8988T (cell line): ENCODE data around the gene SEMA3B.
"Not testable (repeated sequence)": the region's sequence is repeated elsewhere in the genome, so short reads cannot be mapped to it uniquely, and the experiment has no call there.

Experiments
- DNase-seq: peaks from one replicate; pipeline ENCODE4 v3.0.0; 2011

The SEMA3B gene

DNA sequence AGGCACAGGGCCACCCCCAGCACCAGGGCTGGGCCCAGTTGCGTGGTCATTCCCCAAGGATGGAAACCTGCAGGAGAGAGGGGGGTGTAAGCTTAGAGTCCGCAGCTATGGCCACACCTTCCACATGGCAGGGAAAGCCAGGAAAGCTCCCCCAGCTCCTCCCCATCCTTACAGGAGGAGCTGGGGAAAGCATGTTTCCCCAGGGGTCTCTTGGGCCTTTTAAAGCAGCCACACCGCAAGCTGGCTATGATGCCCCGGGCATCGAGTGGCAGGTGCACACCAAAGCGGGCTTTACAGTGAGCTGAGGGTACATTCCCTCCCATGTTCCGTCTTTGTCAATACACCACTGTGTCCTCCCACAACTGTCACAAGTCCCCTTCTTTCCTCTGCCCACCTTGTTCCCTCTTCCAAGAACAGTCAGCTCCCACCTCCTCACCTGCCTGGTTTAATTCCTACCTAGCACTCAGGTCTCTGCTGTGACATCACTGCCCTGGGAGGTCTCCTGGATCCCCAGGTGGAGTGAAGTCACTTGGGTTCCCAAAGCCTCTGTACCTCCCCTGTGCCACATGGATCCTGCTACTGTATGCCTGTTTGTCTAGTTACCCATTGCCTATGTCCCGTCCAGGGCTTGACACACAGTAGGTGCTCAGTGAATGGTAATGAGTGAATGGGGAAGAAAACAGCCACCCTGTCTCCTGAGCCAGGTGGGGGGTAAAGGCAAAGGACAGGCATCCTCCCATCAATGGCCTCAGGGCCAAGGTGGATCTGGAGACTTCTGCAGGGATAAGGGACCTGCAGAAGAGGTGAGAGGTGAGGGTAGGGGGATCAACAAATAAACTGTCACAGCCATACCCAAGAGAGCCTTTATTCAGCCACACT lies 26.8 kb downstream of the SEMA3B start:
- DNase-seq: no peak

DNA sequence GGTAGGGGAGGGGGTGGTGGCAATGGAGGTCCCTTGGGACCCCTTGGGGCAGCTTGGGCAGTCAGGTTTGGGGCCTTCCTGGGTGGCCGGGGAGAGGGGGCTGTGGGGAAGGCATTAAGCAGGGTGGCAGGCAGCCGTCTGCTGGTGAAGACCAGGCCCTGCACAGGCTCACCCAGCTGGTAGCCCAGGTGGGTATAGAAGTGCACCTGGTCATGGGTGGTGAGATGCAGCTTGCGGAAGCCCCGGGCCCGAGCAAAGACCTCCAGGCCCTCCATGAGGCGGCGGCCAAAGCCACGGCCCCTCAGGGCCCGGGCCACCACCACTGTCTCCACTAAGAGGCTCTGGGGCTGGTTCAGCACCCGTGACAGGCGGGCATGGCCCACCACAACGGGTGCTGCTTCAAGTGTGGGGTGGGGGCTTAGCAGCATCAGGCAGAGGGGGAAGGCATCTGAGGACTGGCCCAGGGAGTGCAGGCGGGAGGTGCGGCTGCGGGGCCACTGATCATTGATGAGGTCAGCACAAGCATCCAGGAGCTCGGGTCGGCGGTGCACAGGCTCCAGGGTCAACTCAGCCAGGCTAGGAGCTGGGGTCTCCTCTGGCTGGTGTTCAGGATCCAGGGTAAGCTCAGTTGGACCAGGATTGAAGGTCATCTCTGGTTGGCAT lies 27.9 kb downstream of the SEMA3B start:
- DNase-seq: no peak

DNA sequence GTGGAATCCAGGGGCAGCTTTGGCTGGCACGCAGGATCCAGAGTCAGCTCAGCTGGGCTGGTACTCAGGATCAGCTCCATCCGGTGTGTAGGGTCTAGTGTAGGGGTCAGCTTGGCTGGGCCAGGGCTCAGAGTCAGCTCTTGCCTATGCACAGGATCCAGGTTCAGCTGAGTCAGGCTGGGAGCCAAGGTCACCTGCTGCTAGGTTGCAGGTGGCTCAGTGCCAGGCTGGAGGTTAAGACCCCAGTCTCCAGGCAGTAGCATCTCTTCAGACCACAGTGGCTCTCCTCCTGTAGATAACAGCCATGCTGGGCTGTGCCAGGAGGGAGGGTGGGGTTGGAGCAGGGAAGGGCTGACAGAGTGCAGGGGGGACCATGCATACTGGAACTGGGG lies 28.4 kb downstream of the SEMA3B start:
- no peak for DNase-seq

DNA sequence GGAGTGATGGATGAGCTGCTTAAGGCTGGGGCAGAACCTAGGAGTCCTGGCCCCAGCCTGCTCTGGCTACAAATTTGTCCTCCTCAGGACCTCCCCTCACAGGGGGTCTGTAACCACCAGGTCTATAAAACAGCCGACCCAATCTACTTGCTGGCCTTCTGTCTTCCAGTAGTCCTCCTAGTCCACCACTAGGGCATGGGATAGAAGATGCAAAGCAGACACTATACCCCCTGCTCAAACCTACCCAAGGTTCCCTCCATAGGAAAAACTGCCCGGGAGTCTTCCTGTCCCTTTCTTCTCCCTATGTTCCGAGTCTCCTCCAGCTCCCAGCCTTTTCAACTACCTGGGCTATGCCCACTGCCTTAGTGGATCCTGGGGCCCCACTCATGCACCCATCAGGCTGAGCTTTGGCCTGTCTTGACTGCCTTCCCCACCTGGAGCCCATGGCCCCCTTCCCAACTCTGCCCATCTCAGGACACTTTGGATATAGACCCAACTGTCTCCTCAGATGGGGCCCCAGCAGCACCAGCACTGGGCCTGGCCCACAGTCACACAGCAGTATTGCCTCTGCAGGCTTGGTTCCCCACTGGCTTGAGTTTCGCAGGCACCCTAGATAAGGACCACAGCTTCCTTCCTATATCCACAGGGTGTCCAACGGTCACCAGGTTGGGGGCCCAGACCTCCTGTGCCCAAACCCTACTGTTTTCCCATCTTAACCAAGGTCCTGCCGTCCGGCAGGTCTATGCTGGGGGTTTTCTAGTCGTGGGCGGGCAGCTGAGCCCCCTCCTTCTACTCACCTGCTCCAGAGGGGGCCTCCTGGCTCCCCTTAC lies 29.2 kb downstream of the SEMA3B start:
- no peak for DNase-seq

DNA sequence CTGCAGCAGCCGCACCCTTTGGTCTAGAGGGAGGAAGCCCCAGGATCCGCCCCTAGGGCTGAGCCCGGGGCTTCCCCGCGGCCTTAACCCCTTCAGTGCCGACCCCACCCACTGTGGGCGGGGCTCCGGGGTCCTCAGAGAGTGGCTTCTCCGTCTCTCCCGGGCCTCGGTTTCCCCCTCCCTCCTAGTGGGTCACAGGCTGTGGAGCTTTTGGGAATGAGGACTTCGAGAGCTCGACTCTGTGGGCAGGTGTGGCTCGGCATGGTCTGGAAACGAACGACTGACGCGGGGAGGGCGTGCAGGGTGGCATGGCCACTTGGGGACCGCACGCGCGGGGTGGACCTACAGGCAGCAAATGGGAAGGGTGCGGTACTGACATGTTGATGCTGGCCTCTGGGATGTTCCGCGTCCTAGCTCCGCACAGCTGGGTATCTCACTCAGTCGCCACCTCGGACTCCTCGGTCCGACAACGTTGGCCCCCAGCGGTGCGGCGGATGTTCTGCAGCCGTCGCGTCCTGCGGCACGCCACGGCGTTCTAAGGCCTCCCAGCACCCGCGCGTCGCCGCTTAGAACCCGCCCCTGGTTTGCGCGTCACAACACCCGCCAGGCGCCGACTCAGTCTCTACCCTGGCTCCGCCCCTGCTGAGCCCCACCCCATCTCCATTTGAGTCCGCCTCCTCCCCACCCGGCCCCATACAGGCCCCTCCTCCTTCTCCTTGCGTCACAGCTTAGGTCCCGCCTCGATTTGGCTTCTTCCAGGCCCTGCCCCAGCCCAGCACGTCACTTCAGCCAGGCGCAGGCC lies 30.1 kb downstream of the SEMA3B start, which contains the start of the genes HYAL3 and NAA80:
TSS of gene HYAL3 (minus strand) at position 570 of the 802 bp plus-strand sequence. CDS start 3,803 bp downstream, outside the sequence.
TSS of gene NAA80 (minus strand) at position 570 of the 802 bp plus-strand sequence. CDS start 1,942 bp downstream, outside the sequence.
- DNase-seq: peak; percentile 99

DNA sequence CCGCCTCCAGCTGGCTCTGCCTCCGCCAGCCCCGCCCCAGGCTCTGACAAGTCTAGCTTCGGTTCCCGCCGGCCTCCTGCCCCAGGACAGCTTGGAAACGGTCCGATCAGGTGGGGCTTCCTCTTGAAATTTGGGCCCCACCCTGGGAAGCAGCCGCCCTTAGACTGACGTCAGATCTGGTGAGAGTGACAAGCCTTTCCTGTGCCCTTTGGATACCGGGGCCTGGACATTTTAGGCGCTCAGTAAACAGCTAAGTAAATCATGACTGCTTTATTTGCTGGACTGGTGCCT lies 30.6 kb downstream of the SEMA3B start:
- DNase-seq: no peak

DNA sequence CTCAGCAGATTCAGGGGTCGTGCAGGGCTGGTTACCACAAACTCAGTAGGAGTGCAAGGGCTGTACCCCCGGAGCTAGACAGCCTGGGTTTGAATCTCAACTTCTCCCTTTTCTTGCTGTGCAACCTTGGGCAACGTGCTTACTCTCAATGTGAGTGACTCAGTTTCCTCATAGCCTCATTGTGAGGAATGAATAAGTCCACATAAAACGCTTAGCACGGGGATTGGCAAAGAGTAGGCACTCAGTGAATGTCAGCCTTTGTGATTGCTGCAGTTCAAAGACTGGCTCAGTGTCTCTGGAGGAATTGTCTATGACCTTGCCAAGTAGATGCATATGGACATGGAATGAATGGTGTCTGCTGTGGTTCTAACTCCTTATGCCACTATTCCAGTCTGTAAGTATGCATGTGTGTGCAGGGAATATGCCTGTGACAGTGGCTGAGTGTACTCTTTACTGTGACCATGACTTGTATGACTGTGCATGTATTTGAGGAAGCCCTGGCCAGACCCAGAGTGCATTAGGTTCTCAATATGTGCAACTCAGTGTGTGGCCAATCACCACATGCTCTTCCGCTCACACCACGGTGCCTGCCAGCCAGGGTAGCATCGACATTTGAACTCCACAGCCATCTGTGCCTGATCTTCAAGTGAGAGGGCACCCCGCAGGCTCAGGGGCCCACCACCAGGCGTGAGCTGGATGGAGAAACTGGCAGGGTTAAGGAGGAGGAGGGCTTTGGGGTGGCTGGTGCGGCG lies 31.2 kb downstream of the SEMA3B start:
- no peak for DNase-seq

DNA sequence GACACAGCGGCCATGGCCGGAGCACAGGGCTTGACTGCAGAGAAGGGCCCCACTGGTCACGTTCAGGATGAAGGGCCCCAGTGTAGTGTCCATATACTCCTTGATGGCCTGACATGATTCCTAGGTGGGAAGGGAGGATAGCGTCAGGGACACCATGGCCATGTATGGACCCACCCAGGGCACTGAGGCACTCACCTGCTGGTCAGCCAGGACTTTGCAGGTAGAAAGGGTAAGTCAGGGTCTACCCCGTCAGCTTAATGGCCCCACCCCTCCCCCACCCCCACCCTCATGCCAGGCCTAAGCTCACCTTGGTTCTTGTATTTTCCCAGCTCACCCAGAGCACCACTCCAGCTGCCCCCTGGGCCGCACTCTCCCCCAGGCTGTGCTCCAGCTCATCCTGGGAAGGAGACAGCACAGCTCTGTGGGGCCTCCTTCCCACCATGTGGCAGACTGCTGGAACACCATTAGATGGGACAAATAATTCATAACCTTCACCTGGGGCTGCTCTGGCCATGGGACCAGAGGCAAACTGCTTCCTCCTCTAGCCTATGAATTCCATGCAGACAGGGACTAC lies 31.8 kb downstream of the SEMA3B start:
- DNase-seq: no peak

DNA sequence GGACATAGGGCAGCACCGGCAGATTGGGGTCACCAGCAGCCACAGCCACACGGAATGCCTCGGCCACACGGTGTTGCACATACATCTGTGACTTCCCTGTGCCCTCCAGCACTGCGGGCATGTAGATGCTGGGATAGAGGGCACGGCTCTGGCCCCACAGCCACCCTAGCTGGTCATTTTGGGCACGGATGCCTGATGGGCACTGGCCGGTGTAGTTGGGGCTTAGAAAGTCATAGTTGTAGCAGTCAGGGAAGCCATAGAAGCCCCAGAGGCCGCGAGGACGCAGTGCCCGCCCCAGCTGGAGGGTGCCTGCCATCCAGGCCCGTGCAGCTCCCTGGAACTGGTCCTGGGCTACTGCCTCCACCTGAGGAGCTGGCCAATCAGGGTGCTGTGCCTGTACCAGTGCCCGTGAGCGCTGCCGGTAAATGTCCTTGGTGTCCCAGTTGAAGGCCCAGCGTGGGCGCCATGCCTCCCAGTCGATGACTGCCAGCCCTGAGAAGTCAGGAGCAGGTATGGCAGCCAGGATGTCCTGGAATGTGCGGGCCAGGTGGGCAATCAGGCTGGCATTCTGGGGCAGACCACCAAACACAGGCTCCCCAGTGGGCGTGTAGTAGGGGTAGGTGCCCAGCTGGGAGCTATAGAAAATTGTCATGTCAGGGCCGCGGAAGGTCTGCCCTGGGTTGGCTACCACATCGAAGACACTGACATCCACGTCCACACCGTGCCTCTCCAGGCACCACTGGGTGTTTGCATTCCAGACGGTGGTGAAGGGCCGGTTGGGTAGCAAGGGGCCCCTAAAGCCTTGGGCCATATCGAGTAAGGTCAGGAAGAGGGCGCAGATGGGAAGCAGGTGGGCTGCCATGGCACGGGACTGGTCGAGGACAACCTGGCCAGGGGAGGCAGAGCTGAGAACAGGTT lies 33.4 kb downstream of the SEMA3B start:
- no peak for DNase-seq

DNA sequence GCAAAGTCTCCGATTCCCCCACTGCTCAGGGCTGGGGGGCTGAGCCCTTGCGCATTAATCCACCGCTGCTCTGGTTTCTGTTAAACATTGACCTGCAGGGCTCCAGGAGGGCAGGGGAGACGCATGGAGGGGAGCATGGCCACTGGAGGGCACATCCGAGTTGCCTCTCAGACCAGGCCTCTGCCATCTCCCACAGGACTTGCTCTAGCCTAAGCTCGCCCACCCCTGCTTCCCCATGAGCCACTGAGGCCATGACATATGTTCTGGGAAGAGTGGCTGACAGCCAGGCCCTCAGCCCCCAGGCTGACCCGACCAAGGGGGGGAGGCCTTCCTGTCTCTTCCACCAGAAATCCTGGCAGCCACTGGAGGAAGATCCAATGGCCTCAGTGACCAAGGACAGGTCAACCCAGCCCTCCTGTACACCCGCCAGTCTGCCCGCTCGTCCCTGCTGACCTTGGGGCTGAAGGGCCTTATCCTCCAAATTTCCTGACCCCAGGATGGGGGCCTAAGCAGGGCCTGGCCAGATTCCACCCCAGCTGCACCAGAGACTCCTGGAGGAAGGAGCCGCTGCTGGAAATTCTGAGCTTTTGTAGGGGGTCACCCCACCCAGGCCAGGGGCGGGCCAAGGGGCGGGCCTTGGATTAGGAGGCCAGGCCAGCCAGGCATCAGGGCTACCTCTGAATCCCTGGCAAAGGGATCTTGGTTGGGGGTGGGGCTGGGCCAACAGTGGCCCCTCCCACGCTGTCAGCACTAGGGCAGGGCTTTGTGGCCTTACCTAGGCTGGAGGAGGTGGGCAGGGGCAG lies 34.3 kb downstream of the SEMA3B start, which contains the start of gene HYAL1:
TSS of gene HYAL1 (minus strand) at position 562 of the 803 bp plus-strand sequence. CDS start 618 bp downstream, outside the sequence.
- no peak for DNase-seq

DNA sequence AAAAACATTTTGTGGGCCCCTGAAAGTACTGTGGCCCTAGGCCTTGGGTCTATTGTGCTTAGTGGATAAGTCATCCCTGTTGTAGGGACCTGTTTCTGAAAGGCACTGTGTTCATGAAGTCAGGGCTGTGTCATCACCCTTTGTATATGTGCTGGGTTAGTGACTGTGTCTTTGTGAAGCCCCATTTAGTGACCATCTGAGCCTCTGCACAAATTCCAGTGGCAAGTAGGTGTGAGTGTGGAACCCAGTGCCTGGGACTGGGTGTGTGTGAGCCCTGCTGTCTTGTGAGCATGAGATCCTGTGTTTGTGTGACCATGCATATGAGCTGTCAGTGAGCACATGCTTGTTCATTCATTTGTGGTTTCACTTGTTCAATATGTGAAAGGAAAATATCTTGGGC lies 35.7 kb downstream of the SEMA3B start:
- DNase-seq: no peak

DNA sequence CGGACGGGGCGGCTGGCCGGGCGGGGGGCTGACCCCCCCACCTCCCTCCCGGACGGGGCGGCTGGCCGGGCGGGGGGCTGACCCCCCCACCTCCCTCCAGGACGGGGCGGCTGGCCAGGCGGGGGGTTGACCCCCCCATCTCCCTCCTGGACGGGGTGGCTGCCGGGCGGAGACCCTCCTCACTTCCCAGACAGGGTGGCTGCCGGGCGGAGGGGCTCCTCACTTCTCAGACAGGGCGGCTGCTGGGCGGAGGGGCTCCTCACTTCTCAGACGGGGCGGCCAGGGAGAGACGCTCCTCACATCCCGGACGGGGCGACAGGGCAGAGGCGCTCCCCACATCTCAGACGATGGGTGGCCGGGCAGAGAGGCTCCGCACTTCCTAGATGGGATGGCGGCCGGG lies 43.1 kb downstream of the SEMA3B start:
- DNase-seq: not testable (repeated sequence)

DNA sequence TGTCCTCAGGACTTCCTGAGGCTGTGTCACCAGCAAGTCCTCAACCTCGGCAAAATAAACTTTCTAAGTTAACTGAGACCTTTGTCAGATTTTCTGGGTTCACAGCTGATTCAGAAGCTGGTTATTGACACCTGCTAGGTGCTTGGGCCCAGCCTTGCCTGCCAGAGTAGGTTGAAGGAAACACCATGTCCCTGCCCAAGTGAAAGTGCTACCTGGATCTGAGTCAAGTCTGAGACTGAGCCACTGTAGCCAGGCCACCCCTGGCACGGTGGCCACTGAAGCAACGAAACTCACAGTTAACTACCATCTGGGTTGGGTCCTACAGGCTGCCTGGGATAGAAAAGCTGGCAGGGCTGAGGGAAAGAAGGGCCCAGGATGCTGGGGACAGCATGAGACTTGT lies 45.4 kb downstream of the SEMA3B start:
- no peak for DNase-seq

DNA sequence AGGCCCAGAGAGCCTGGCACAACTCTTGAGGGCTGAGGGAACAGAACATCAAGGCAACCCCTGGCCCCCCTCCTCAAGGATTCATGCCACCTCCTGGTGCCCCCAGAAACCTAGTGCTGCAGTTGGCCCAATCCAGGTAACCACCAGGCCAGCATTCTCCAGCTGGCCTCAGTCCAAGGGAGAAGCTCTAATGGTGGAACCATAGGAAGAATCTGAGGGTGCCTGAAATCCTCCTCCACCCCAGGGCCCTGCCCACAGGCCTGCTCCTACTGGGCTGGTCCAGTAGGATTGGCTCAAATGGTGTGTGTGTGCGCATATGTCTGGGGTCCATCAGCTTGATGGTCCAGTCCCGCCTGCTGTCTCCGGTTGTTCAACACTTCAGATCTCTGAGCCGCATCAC lies 45.9 kb downstream of the SEMA3B start:
- no peak for DNase-seq

DNA sequence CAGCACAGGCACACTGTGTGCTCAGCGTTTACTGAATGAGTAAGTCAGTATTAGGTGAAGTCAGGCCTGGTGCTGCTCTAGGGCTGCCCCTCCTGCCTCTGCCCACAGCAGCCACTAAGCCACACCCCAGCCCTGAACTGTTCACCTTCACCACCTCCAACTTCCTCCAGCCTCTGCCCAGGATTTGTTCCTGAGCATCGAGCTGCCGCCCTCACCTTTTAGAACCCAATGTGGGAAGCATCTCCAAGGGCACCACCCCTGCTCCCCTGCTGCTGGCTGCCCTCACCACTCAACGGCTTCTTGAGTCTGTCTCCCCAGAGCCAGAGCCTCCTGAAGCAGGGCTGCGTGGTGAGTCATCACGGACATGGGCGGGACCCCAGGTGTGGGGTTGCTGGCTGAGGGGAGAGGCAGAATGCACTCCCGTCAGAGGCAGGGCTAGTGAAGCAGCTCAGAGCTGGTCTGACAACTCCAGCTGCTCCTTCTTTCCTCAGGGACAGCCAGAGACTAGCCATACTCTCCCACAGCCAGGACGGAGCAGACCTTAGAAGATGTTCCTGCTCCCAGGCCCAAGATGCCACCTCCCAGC lies 47.8 kb downstream of the SEMA3B start:
- DNase-seq: peak; percentile 85

DNA sequence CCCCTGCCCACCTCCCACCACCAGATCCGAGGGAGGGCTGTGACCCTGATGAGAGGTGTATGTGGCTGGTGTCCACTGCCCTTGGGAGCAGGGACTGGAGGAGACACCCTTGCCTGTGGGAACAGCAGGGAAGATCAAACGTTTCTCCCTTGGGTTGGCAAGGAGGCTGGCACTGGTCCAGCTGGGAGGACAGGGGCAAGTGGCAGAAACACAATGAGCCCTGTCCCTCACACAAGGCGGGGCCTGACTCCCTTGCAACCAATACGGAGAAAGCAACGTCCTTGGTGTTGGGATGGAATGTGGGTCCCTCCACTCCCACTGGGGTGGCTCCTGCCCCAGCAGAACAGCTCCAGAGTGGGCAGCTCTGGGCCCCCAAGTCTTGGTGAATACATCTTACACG lies 48.4 kb downstream of the SEMA3B start:
- no peak for DNase-seq

DNA sequence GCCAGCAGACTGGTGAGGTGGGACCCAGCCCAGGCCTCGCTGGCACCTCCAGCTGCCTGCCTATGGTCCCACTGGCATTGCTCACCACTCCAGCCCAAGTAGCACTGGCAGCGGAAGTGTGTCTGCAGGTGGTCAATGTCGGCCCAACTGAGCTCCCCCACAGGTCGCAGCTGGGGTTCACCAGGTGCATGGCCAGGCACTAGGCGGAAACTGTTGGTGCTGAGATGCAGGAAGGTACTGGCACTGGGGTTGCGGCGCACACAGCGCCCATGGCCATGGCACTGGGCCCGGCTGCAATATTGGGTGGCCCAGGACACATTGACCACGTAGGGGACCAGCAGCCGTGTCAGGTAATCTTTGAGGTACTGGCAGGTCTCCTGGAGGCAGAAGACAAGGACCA lies 49.2 kb downstream of the SEMA3B start:
- no peak for DNase-seq

DNA sequence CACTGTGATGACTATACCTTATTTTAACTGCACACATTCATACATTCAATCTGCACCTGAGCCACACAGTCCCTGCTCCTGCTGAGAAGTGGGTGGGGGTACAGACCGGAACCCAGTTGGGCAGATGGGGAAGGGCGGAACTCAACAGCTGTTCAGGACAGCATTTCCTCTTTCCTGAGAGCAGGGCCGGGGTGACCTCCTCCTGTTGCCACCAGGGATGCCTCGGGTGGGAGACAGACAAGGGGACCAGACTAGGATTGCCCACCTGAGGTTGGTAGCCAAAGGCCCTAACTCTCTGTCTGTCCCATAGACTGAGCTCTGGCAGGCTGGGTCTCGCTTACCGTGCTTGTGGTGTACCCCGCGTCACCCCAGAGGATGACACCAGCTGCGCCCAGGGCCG lies 49.7 kb downstream of the SEMA3B start:
- DNase-seq: no peak
